ENCODE data around the gene CAMK2N1.

The CAMK2N1 gene

GRCh38 chr1:20458717-20459116 is 27.3 kb downstream of the CAMK2N1 start:
- Histone ChIP-seq H3K36me3 (ENCODE audit: insufficient read depth, low read length) (no peaks in the 10 kb centered on the region), H3K9ac (ENCODE audit: low read length) (no peak overlapping the region), H3K27ac (ENCODE audit: low read depth, low read length) (no peak overlapping the region), H3K4me3 (ENCODE audit: low read depth in 1 of 2, low read length in 2 of 2) (no peak overlapping the region), H3K27me3 (ENCODE audit: control insufficient read depth in 1 of 2, insufficient read depth in 2 of 2, low read length in 2 of 2) (no peaks in the 10 kb centered on the region), H3K9me3 (ENCODE audit: low read length) (no peaks in the 10 kb centered on the region), H3K4me1 (ENCODE audit: insufficient read depth, low read length) (no peaks in the 10 kb centered on the region)

- H3K9me3 ChIP-seq (ENCODE audit: low read length), result no peaks in the 10 kb centered on the region
- no peaks in the 10 kb centered on the region for H3K27me3 ChIP-seq (ENCODE audit: control insufficient read depth in 1 of 2, insufficient read depth in 2 of 2, low read length in 2 of 2)
These were observed 32.0 kb downstream of the CAMK2N1 start for GRCh38 chr1:20454004-20454403.

GRCh38 chr1:20449735-20450311 is 36.2 kb downstream of the CAMK2N1 start:
- H3K4me3 ChIP-seq (ENCODE audit: low read depth in 1 of 2, low read length in 2 of 2), result no peak overlapping the region
- H3K9me3 ChIP-seq (ENCODE audit: low read length), result no peaks in the 10 kb centered on the region
- no peak overlapping the region for H3K9ac ChIP-seq (ENCODE audit: low read length)
- H3K4me1 ChIP-seq (ENCODE audit: insufficient read depth, low read length), result no peaks in the 10 kb centered on the region
- H3K27ac ChIP-seq (ENCODE audit: low read depth, low read length), result no peak overlapping the region
- H3K27me3 ChIP-seq (ENCODE audit: control insufficient read depth in 1 of 2, insufficient read depth in 2 of 2, low read length in 2 of 2), result no peaks in the 10 kb centered on the region
- no peaks in the 10 kb centered on the region for H3K36me3 ChIP-seq (ENCODE audit: insufficient read depth, low read length)

More at GRCh38 chr1:20454004-20454403, 32.0 kb downstream of the CAMK2N1 start:
- H3K36me3 ChIP-seq (ENCODE audit: insufficient read depth, low read length), result no peaks in the 10 kb centered on the region
- no peak overlapping the region for H3K27ac ChIP-seq (ENCODE audit: low read depth, low read length)
- no peak overlapping the region for H3K4me3 ChIP-seq (ENCODE audit: low read depth in 1 of 2, low read length in 2 of 2)
- H3K9ac ChIP-seq (ENCODE audit: low read length), result no peak overlapping the region
- no peaks in the 10 kb centered on the region for H3K4me1 ChIP-seq (ENCODE audit: insufficient read depth, low read length)

GRCh38 chr1:20448671-20449071 is 37.3 kb downstream of the CAMK2N1 start:
- Histone ChIP-seq H3K27me3 (ENCODE audit: control insufficient read depth in 1 of 2, insufficient read depth in 2 of 2, low read length in 2 of 2) (no peaks in the 10 kb centered on the region), H3K9ac (ENCODE audit: low read length) (no peak overlapping the region), H3K4me3 (ENCODE audit: low read depth in 1 of 2, low read length in 2 of 2) (no peak overlapping the region), H3K4me1 (ENCODE audit: insufficient read depth, low read length) (no peaks in the 10 kb centered on the region), H3K36me3 (ENCODE audit: insufficient read depth, low read length) (no peaks in the 10 kb centered on the region), H3K27ac (ENCODE audit: low read depth, low read length) (no peak overlapping the region), H3K9me3 (ENCODE audit: low read length) (no peaks in the 10 kb centered on the region)

- Histone ChIP-seq H3K9me3 (ENCODE audit: low read length) (no peaks in the 10 kb centered on the region), H3K4me1 (ENCODE audit: insufficient read depth, low read length) (no peaks in the 10 kb centered on the region), H3K9ac (ENCODE audit: low read length) (no peak overlapping the region), H3K27ac (ENCODE audit: low read depth, low read length) (no peak overlapping the region), H3K36me3 (ENCODE audit: insufficient read depth, low read length) (no peaks in the 10 kb centered on the region), H3K27me3 (ENCODE audit: control insufficient read depth in 1 of 2, insufficient read depth in 2 of 2, low read length in 2 of 2) (no peaks in the 10 kb centered on the region), H3K4me3 (ENCODE audit: low read depth in 1 of 2, low read length in 2 of 2) (no peak overlapping the region)
These were observed 38.2 kb downstream of the CAMK2N1 start for GRCh38 chr1:20447794-20448193.

- Histone ChIP-seq H3K9ac (ENCODE audit: low read length) (no peak overlapping the region), H3K4me3 (ENCODE audit: low read depth in 1 of 2, low read length in 2 of 2) (no peak overlapping the region), H3K4me1 (ENCODE audit: insufficient read depth, low read length) (no peaks in the 10 kb centered on the region), H3K27me3 (ENCODE audit: control insufficient read depth in 1 of 2, insufficient read depth in 2 of 2, low read length in 2 of 2) (no peaks in the 10 kb centered on the region), H3K27ac (ENCODE audit: low read depth, low read length) (no peak overlapping the region), H3K9me3 (ENCODE audit: low read length) (no peaks in the 10 kb centered on the region), H3K36me3 (ENCODE audit: insufficient read depth, low read length) (no peaks in the 10 kb centered on the region)
These were observed 39.2 kb downstream of the CAMK2N1 start for GRCh38 chr1:20446796-20447195.

- H3K27ac ChIP-seq (ENCODE audit: low read depth, low read length), result no peak overlapping the region
- no peak overlapping the region for H3K4me3 ChIP-seq (ENCODE audit: low read depth in 1 of 2, low read length in 2 of 2)
- no peaks in the 10 kb centered on the region for H3K27me3 ChIP-seq (ENCODE audit: control insufficient read depth in 1 of 2, insufficient read depth in 2 of 2, low read length in 2 of 2)
- H3K4me1 ChIP-seq (ENCODE audit: insufficient read depth, low read length), result no peaks in the 10 kb centered on the region
- H3K9ac ChIP-seq (ENCODE audit: low read length), result no peak overlapping the region
- H3K36me3 ChIP-seq (ENCODE audit: insufficient read depth, low read length), result no peaks in the 10 kb centered on the region
- H3K9me3 ChIP-seq (ENCODE audit: low read length), result no peaks in the 10 kb centered on the region
These were observed 40.1 kb downstream of the CAMK2N1 start for GRCh38 chr1:20445956-20446355.

- H3K9ac ChIP-seq (ENCODE audit: low read length), result no peak overlapping the region
- H3K9me3 ChIP-seq (ENCODE audit: low read length), result no peaks in the 10 kb centered on the region
- no peak overlapping the region for H3K4me3 ChIP-seq (ENCODE audit: low read depth in 1 of 2, low read length in 2 of 2)
- H3K4me1 ChIP-seq (ENCODE audit: insufficient read depth, low read length), result no peaks in the 10 kb centered on the region
- H3K27ac ChIP-seq (ENCODE audit: low read depth, low read length), result no peak overlapping the region
- no peaks in the 10 kb centered on the region for H3K36me3 ChIP-seq (ENCODE audit: insufficient read depth, low read length)
- no peaks in the 10 kb centered on the region for H3K27me3 ChIP-seq (ENCODE audit: control insufficient read depth in 1 of 2, insufficient read depth in 2 of 2, low read length in 2 of 2)
These were observed 42.1 kb downstream of the CAMK2N1 start for GRCh38 chr1:20443703-20444586.

GRCh38 chr1:20442920-20443625 is 42.9 kb downstream of the CAMK2N1 start:
- Histone ChIP-seq H3K27me3 (ENCODE audit: control insufficient read depth in 1 of 2, insufficient read depth in 2 of 2, low read length in 2 of 2) (no peaks in the 10 kb centered on the region), H3K9ac (ENCODE audit: low read length) (no peak overlapping the region), H3K9me3 (ENCODE audit: low read length) (no peaks in the 10 kb centered on the region), H3K27ac (ENCODE audit: low read depth, low read length) (no peak overlapping the region), H3K4me1 (ENCODE audit: insufficient read depth, low read length) (no peaks in the 10 kb centered on the region), H3K36me3 (ENCODE audit: insufficient read depth, low read length) (no peaks in the 10 kb centered on the region), H3K4me3 (ENCODE audit: low read depth in 1 of 2, low read length in 2 of 2) (no peak overlapping the region)

- Histone ChIP-seq H3K9me3 (ENCODE audit: low read length) (no peaks in the 10 kb centered on the region), H3K9ac (ENCODE audit: low read length) (no peak overlapping the region), H3K27me3 (ENCODE audit: control insufficient read depth in 1 of 2, insufficient read depth in 2 of 2, low read length in 2 of 2) (no peaks in the 10 kb centered on the region), H3K36me3 (ENCODE audit: insufficient read depth, low read length) (no peaks in the 10 kb centered on the region), H3K4me1 (ENCODE audit: insufficient read depth, low read length) (no peaks in the 10 kb centered on the region), H3K27ac (ENCODE audit: low read depth, low read length) (no peak overlapping the region), H3K4me3 (ENCODE audit: low read depth in 1 of 2, low read length in 2 of 2) (no peak overlapping the region)
These were observed 45.2 kb downstream of the CAMK2N1 start for GRCh38 chr1:20440785-20441200.

GRCh38 chr1:20439282-20439681 is 46.7 kb downstream of the CAMK2N1 start:
- Histone ChIP-seq H3K9ac (ENCODE audit: low read length) (no peak overlapping the region), H3K4me1 (ENCODE audit: insufficient read depth, low read length) (no peaks in the 10 kb centered on the region), H3K9me3 (ENCODE audit: low read length) (no peaks in the 10 kb centered on the region), H3K27me3 (ENCODE audit: control insufficient read depth in 1 of 2, insufficient read depth in 2 of 2, low read length in 2 of 2) (no peaks in the 10 kb centered on the region), H3K36me3 (ENCODE audit: insufficient read depth, low read length) (no peaks in the 10 kb centered on the region), H3K27ac (ENCODE audit: low read depth, low read length) (no peak overlapping the region), H3K4me3 (ENCODE audit: low read depth in 1 of 2, low read length in 2 of 2) (no peak overlapping the region)
